NOMO-1 (cell line): ENCODE results near the gene GARIN1A.
"Not testable (repeated sequence)": the region's sequence is repeated elsewhere in the genome, so short reads cannot be mapped to it uniquely, and the experiment has no call there.

ENCODE experiments used
- DNase-seq, 2 experiments: peaks; one replicate each; lab custom pipeline; 2025; ENCODE audit not compliant: unreplicated experiment in 2 of 2; lab: John Stamatoyannopoulos, UW

GARIN1A gene

GRCh38 chr7:128671992-128672391 is at the start of gene GARIN1A:
TSS of gene GARIN1A (plus strand) at chr7:128672292. CDS start at chr7:128672398, 106 bp downstream.
- no peak for DNase-seq

- not testable (repeated sequence) for DNase-seq
Measured at GRCh38 chr7:128627124-128627523, 45.0 kb upstream of the GARIN1A start.

GRCh38 chr7:128633915-128634314 is 38.2 kb upstream of the GARIN1A start:
- not testable (repeated sequence) for DNase-seq

- not testable (repeated sequence) for DNase-seq
Measured at GRCh38 chr7:128645206-128645605, 26.9 kb upstream of the GARIN1A start.

- DNase-seq = not testable (repeated sequence)
Measured at GRCh38 chr7:128645844-128646243, 26.2 kb upstream of the GARIN1A start.

GRCh38 chr7:128646877-128647276 is 25.2 kb upstream of the GARIN1A start:
- not testable (repeated sequence) for DNase-seq

- DNase-seq = not testable (repeated sequence)
Measured at GRCh38 chr7:128651096-128651495, 21.0 kb upstream of the GARIN1A start.

- DNase-seq = not testable (repeated sequence)
Measured at GRCh38 chr7:128652606-128653005, 19.5 kb upstream of the GARIN1A start.

- not testable (repeated sequence) for DNase-seq
Measured at GRCh38 chr7:128653197-128653596, 18.9 kb upstream of the GARIN1A start.

GRCh38 chr7:128654080-128654479 is 18.0 kb upstream of the GARIN1A start:
- DNase-seq = not testable (repeated sequence)

- not testable (repeated sequence) for DNase-seq
Measured at GRCh38 chr7:128654501-128654900, 17.6 kb upstream of the GARIN1A start.

GRCh38 chr7:128658428-128658827 is 13.7 kb upstream of the GARIN1A start:
- not testable (repeated sequence) for DNase-seq

GRCh38 chr7:128660596-128660995 is 11.5 kb upstream of the GARIN1A start:
- no peak for DNase-seq

GRCh38 chr7:128661446-128661845 is 10.6 kb upstream of the GARIN1A start:
- DNase-seq = no peak

- DNase-seq = no peak
Measured at GRCh38 chr7:128662091-128662490, 10.0 kb upstream of the GARIN1A start.

GRCh38 chr7:128663223-128663622 is 8.9 kb upstream of the GARIN1A start:
- not testable (repeated sequence) for DNase-seq

GRCh38 chr7:128665057-128665456 is 7.0 kb upstream of the GARIN1A start:
- DNase-seq = no peak

- no peak for DNase-seq
Measured at GRCh38 chr7:128666200-128666599, 5.9 kb upstream of the GARIN1A start.

- DNase-seq = no peak
Measured at GRCh38 chr7:128672927-128673517, 930 bp downstream of the GARIN1A start.

GRCh38 chr7:128673571-128673970 is 1.5 kb downstream of the GARIN1A start:
- no peak for DNase-seq

- DNase-seq = no peak
Measured at GRCh38 chr7:128676665-128677064, 4.6 kb downstream of the GARIN1A start.

- no peak for DNase-seq
Measured at GRCh38 chr7:128679920-128680319, 7.8 kb downstream of the GARIN1A start.
